OCI-LY1 (cell line): ENCODE results near the gene ALDH1A2.

Source experiments
- H2AFZ ChIP-seq: fragments of 200-600 bp; sonication (generic), shearing (Covaris generic); 2 replicates; pipeline ENCODE4 v1.6.0; 2014; ENCODE audit warnings: antibody characterized with exemption, mild to moderate bottlenecking, low read length
- H3F3A ChIP-seq: fragments of 200-600 bp; sonication (generic), shearing (Covaris generic); 2 replicates; pipeline ENCODE4 v1.6.0; 2014; ENCODE audit warnings: mild to moderate bottlenecking, antibody characterized with exemption, low read length, moderate library complexity; ENCODE audit not compliant: insufficient read depth
- H3K27ac ChIP-seq: fragments of 200-600 bp; sonication (generic); 2 replicates; pipeline ENCODE4 v1.5.1; 2014; ENCODE audit warnings: low read length, mixed run types, mild to moderate bottlenecking, low read depth; ENCODE audit not compliant: poor library complexity, severe bottlenecking
- H3K27me3 ChIP-seq: fragments of 200-600 bp; sonication (generic); 2 replicates; pipeline ENCODE4 v1.6.0; 2014; ENCODE audit warnings: antibody characterized with exemption, mild to moderate bottlenecking, low read length, moderate library complexity; ENCODE audit not compliant: insufficient read depth
- H3K36me3 ChIP-seq: fragments of 200-600 bp; sonication (generic); 2 replicates; pipeline ENCODE4 v1.6.1; 2014; ENCODE audit warnings: mild to moderate bottlenecking, antibody characterized with exemption, low read length, moderate library complexity, mixed read lengths; ENCODE audit not compliant: insufficient read depth
- H3K4me1 ChIP-seq: fragments of 200-600 bp; sonication (generic); 2 replicates; pipeline ENCODE4 v1.5.1; 2014; ENCODE audit warnings: mild to moderate bottlenecking, low read length, moderate library complexity; ENCODE audit not compliant: insufficient read depth, severe bottlenecking
- H3K4me2 ChIP-seq: fragments of 200-600 bp; sonication (generic), shearing (Covaris generic); 2 replicates; pipeline ENCODE4 v1.6.1; 2014; ENCODE audit warnings: low read length
- H3K4me3 ChIP-seq: fragments of 200-600 bp; sonication (generic); 2 replicates; pipeline ENCODE4 v1.5.1; 2014; ENCODE audit warnings: low read length, low read depth, mild to moderate bottlenecking, mixed read lengths; ENCODE audit not compliant: poor library complexity, severe bottlenecking
- H3K79me2 ChIP-seq: fragments of 200-600 bp; shearing (Covaris generic); 2 replicates; pipeline ENCODE4 v1.6.1; 2016; ENCODE audit warnings: mixed run types, low read length, mixed read lengths; ENCODE audit not compliant: insufficient read depth
- H3K9ac ChIP-seq: fragments of 200-600 bp; sonication (generic), shearing (Covaris generic); 2 replicates; pipeline ENCODE4 v1.6.1; 2014; ENCODE audit warnings: mild to moderate bottlenecking, low read length, mixed read lengths
- H3K9me2 ChIP-seq: fragments of 200-600 bp; sonication (generic), shearing (Covaris generic); 2 replicates; pipeline ENCODE4 v1.6.1; 2014; ENCODE audit warnings: low read depth, mild to moderate bottlenecking, low read length, mixed read lengths
- H3K9me3 ChIP-seq: fragments of 200-600 bp; shearing (Covaris generic); 2 replicates; pipeline ENCODE4 v1.6.1; 2014; ENCODE audit warnings: low read length, mixed read lengths
- H4K20me1 ChIP-seq: fragments of 200-600 bp; sonication (generic), shearing (Covaris generic); 2 replicates; pipeline ENCODE4 v1.6.0; 2016; ENCODE audit warnings: mild to moderate bottlenecking, low read length; ENCODE audit not compliant: insufficient read depth
- CTCF ChIP-seq: fragments of 200-600 bp; sonication (generic), shearing (Covaris generic); IDR thresholded peaks from 2 replicates; pipeline ENCODE4 v1.5.1; 2017; ENCODE audit warnings: mild to moderate bottlenecking, antibody characterized with exemption, low read length, moderate library complexity, mixed read lengths
- EZH2 ChIP-seq: fragments of 200-600 bp; sonication (generic), shearing (Covaris generic); IDR thresholded peaks from 2 replicates; pipeline ENCODE4 v1.8.0; 2017; ENCODE audit warnings: borderline replicate concordance, mixed run types, mild to moderate bottlenecking, antibody characterized with exemption, low read length, moderate library complexity, mixed read lengths

ALDH1A2 gene

GRCh38 chr15:58064980-58065444, 499 bp downstream of the ALDH1A2 start:
- no peaks in the 10 kb centered on the region for H3K79me2 ChIP-seq
- no peak overlapping the region for H3K9ac ChIP-seq
- no peaks in the 10 kb centered on the region; the same call in 1 of the 2 replicates for H3K27me3 ChIP-seq
- no peak overlapping the region for H2AFZ ChIP-seq
- no peaks in the 10 kb centered on the region for H3K9me3 ChIP-seq
- H3K9me2 ChIP-seq, result no peaks in the 10 kb centered on the region
- no peak overlapping the region for H3K4me2 ChIP-seq
- no peak overlapping the region for H3K27ac ChIP-seq
- no peaks in the 10 kb centered on the region for H3F3A ChIP-seq
- no peaks in the 10 kb centered on the region for H3K36me3 ChIP-seq
- no peak overlapping the region for H3K4me3 ChIP-seq
- no peaks in the 10 kb centered on the region for H3K4me1 ChIP-seq
- TF ChIP-seq CTCF, result no peak
- no peak for TF ChIP-seq EZH2
- no peaks in the 10 kb centered on the region for H4K20me1 ChIP-seq

GRCh38 chr15:58064082-58064979, 1.2 kb downstream of the ALDH1A2 start:
- Histone ChIP-seq H3K4me3 (no peak overlapping the region), H3K27me3 (no peaks in the 10 kb centered on the region; the same call in 1 of the 2 replicates), H3F3A (no peaks in the 10 kb centered on the region), H3K79me2 (no peaks in the 10 kb centered on the region), H3K9me2 (no peaks in the 10 kb centered on the region), H3K36me3 (no peaks in the 10 kb centered on the region), H3K4me1 (no peaks in the 10 kb centered on the region), H3K9ac (no peak overlapping the region), H3K9me3 (no peaks in the 10 kb centered on the region), H4K20me1 (no peaks in the 10 kb centered on the region), H3K27ac (no peak overlapping the region), H3K4me2 (no peak overlapping the region), H2AFZ (no peak overlapping the region)
- TF ChIP-seq CTCF (no peak), EZH2 (no peak)

- Histone ChIP-seq H3K9ac (no peak overlapping the region), H3K9me2 (no peaks in the 10 kb centered on the region), H3K4me3 (no peak overlapping the region), H3K4me2 (no peak overlapping the region), H3K27me3 (no peaks in the 10 kb centered on the region; the same call in 1 of the 2 replicates), H3K4me1 (no peaks in the 10 kb centered on the region), H4K20me1 (no peaks in the 10 kb centered on the region), H3F3A (no peaks in the 10 kb centered on the region), H3K27ac (no peak overlapping the region), H3K9me3 (no peaks in the 10 kb centered on the region), H3K36me3 (no peaks in the 10 kb centered on the region), H2AFZ (no peak overlapping the region), H3K79me2 (no peaks in the 10 kb centered on the region)
- TF ChIP-seq CTCF (no peak), EZH2 (no peak)
These were observed 1.9 kb downstream of the ALDH1A2 start for GRCh38 chr15:58063614-58064013.
